ENCODE measurements around the gene RASIP1. TPM values are rescaled to one million over a fixed set of nuclear protein-coding genes. Genes with fewer than 3 reads are reported as not detected.
"Not testable (repeated sequence)": the region's sequence is repeated elsewhere in the genome, so short reads cannot be mapped to it uniquely, and the experiment has no call there.

RASIP1 gene
- total and polyA plus RNA-seq, 2 experiments from 2014 or later, result 1.5 to 5.5 TPM

GRCh38 chr19:48770266-48770665, 29.9 kb upstream of the RASIP1 start:
- TF ChIP-seq, protein P1, sequence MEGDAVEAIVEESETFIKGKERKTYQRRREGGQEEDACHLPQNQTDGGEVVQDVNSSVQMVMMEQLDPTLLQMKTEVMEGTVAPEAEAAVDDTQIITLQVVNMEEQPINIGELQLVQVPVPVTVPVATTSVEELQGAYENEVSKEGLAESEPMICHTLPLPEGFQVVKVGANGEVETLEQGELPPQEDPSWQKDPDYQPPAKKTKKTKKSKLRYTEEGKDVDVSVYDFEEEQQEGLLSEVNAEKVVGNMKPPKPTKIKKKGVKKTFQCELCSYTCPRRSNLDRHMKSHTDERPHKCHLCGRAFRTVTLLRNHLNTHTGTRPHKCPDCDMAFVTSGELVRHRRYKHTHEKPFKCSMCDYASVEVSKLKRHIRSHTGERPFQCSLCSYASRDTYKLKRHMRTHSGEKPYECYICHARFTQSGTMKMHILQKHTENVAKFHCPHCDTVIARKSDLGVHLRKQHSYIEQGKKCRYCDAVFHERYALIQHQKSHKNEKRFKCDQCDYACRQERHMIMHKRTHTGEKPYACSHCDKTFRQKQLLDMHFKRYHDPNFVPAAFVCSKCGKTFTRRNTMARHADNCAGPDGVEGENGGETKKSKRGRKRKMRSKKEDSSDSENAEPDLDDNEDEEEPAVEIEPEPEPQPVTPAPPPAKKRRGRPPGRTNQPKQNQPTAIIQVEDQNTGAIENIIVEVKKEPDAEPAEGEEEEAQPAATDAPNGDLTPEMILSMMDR (IDR thresholded peaks at IDR 0.05; ENCODE audit: low read depth, low read length), result no peak
- peak in 1 of 2 donors; percentile 88 for DNase-seq (ENCODE audit: low read depth in 1 of 2, low spot score in 1 of 2)
- Histone ChIP-seq H3K9me3 (ENCODE audit: low read depth) (no peaks in the 10 kb centered on the region), H3K4me3 (no peak overlapping the region), H3K36me3 (no peaks in the 10 kb centered on the region), H3K27me3 (no peaks in the 10 kb centered on the region), H3K27ac (no peak overlapping the region), H3K4me1 (ENCODE audit: low read depth) (no peaks in the 10 kb centered on the region)

DNA sequence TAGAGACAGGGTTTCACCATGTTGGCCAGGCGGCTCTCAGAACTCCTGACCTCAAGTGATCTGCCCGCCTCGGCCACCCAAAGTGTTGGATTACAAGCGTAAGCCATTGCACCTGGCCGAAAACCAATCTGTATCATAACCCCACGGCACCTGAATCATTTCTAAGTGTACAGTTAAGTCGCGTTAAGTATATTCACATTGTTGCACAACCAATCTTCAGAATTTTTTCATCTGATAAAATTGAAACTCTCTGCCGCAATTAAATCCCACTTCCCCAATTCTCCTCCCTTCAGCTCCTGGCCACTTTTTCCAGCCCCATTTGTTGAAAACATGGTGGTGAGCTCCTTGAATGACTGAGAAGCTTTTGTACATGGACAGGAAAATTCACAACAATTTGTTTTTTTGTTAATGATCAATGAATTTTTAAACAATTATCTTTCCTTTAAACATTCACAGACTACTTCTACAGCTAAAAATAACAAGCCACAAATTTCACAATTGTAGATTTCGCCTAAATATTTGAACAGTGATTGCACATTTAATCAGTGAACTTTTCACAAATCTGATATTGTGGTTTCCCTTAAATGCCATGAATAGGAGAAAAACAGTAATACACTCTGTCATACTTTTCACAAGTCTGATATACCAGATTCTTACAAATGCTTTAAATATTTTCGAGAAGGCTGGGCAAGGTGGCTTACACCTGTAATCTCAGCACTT, 28.7 kb upstream of the RASIP1 start:
- TF ChIP-seq, protein P1 (IDR thresholded peaks at IDR 0.05; ENCODE audit: low read depth, low read length), result no peak
- no peaks in the 10 kb centered on the region for H3K4me1 ChIP-seq (ENCODE audit: low read depth)
- peak in 1 of 2 donors; percentile 67 for DNase-seq (ENCODE audit: low read depth in 1 of 2, low spot score in 1 of 2)
- no peak overlapping the region for H3K4me3 ChIP-seq
- H3K27ac ChIP-seq, result no peak overlapping the region
- H3K27me3 ChIP-seq, result no peaks in the 10 kb centered on the region
- H3K9me3 ChIP-seq (ENCODE audit: low read depth), result no peaks in the 10 kb centered on the region
- H3K36me3 ChIP-seq, result no peaks in the 10 kb centered on the region

GRCh38 chr19:48768171-48768753, 27.9 kb upstream of the RASIP1 start:
- not testable (repeated sequence) for H3K36me3 ChIP-seq; H3K9me3 ChIP-seq (ENCODE audit: low read depth); H3K4me3 ChIP-seq; H3K27ac ChIP-seq; DNase-seq (ENCODE audit: low read depth in 1 of 2, low spot score in 1 of 2); H3K27me3 ChIP-seq; H3K4me1 ChIP-seq (ENCODE audit: low read depth)

- not testable (repeated sequence) for H3K4me1 ChIP-seq (ENCODE audit: low read depth); H3K4me3 ChIP-seq; DNase-seq (ENCODE audit: low read depth in 1 of 2, low spot score in 1 of 2); H3K9me3 ChIP-seq (ENCODE audit: low read depth); H3K36me3 ChIP-seq; H3K27me3 ChIP-seq; H3K27ac ChIP-seq
These were observed 25.4 kb upstream of the RASIP1 start for GRCh38 chr19:48765816-48766215.

GRCh38 chr19:48760504-48761205, 20.2 kb upstream of the RASIP1 start:
- H3K27ac ChIP-seq, result no peak overlapping the region

GRCh38 chr19:48757741-48758144, 17.3 kb upstream of the RASIP1 start:
- TF ChIP-seq, protein P1 (IDR thresholded peaks at IDR 0.05; ENCODE audit: low read depth, low read length), result no peak
- Histone ChIP-seq H3K27ac (no peak overlapping the region), H3K4me3 (no peak overlapping the region), H3K36me3 (no peaks in the 10 kb centered on the region), H3K27me3 (peaks cover 15% of the 10 kb centered on the region), H3K9me3 (ENCODE audit: low read depth) (no peaks in the 10 kb centered on the region), H3K4me1 (ENCODE audit: low read depth) (no peaks in the 10 kb centered on the region)
- no peak for DNase-seq (ENCODE audit: low read depth in 1 of 2, low spot score in 1 of 2)

More at GRCh38 chr19:48760504-48761205, 20.2 kb upstream of the RASIP1 start:
- Histone ChIP-seq H3K4me1 (ENCODE audit: low read depth) (no peaks in the 10 kb centered on the region), H3K9me3 (ENCODE audit: low read depth) (no peaks in the 10 kb centered on the region), H3K27me3 (peaks cover 8% of the 10 kb centered on the region), H3K4me3 (no peak overlapping the region), H3K36me3 (no peaks in the 10 kb centered on the region)
- TF ChIP-seq, protein P1 (IDR thresholded peaks at IDR 0.05; ENCODE audit: low read depth, low read length), result no peak
- no peak for DNase-seq (ENCODE audit: low read depth in 1 of 2, low spot score in 1 of 2)

Measured in cardiac muscle cell (in vitro differentiated cells and primary cell).